ENCODE measurements around the gene LRPAP1. TPM values are rescaled to one million over a fixed set of nuclear protein-coding genes. Genes with fewer than 3 reads are reported as not detected.

The LRPAP1 gene
- total and polyA plus RNA-seq, 10 of the 15 experiments (the other 5 are each of a cell fraction or from before 2014, with no cell fraction given), result 1.0 to 100 (median 51.1) TPM

GRCh38 chr4:3468154-3468553, 64.1 kb downstream of the LRPAP1 start:
- no peak for FAIRE-seq
- no peaks in the 10 kb centered on the region for H3K79me2 ChIP-seq (ENCODE audit: control insufficient read depth, insufficient read depth, low read length)
- no peak overlapping the region for H3K9ac ChIP-seq (ENCODE audit: control insufficient read depth, insufficient read depth, low read length)
- RAD21 ChIA-PET (ENCODE audit: unreplicated experiment), result no interaction called here
- POLR2A ChIA-PET, result no interaction called here
- no peak overlapping the region for H2AFZ ChIP-seq (ENCODE audit: control insufficient read depth, low read depth, low read length)
- 71% methylated on average over 10 of the region's 10 CpGs for WGBS (ENCODE audit: insufficient coverage, insufficient replicate concordance, low lambda C conversion rate, missing lambda C conversion rate)
- peaks cover 0 to 2% of the 10 kb centered on the region in 2 experiments; a peak in 1 of 4 replicates for H3K27me3 ChIP-seq (replicated peaks in 1 of 2; ENCODE audit: control insufficient read depth in 2 of 2, insufficient read depth in 2 of 2, low read length in 1 of 2)
- in situ Hi-C loops (cut with MboI), result no loop called here
- CTCF ChIA-PET, result no interaction called here
- no peaks in the 10 kb centered on the region for H3K36me3 ChIP-seq (ENCODE audit: control insufficient read depth in 2 of 2, insufficient read depth in 2 of 2, low read length in 1 of 2)
- H3K9me3 ChIP-seq (replicated peaks; ENCODE audit: control insufficient read depth, insufficient read depth, low read length), result no peaks in the 10 kb centered on the region; the same call in 2 of the 3 replicates
- no peak overlapping the region for H3K4me2 ChIP-seq (ENCODE audit: control insufficient read depth, insufficient read depth)
- H3K27ac ChIP-seq (ENCODE audit: control insufficient read depth, insufficient read depth), result no peak overlapping the region
- intact Hi-C loops (cut with micrococcal nuclease; ENCODE audit: unreplicated experiment), result no loop called here
- no TSS peak for BruUV-seq (replicated peaks)
- no peaks in the 10 kb centered on the region for H3K4me1 ChIP-seq (ENCODE audit: control insufficient read depth, insufficient read depth, low read length)
- SMC1A ChIA-PET (ENCODE audit: uncharacterized antibody, unreplicated experiment), result no interaction called here
- no peaks in the 10 kb centered on the region for H4K20me1 ChIP-seq (ENCODE audit: control insufficient read depth, insufficient read depth)
- no peak for TF ChIP-seq RAD51 (IDR thresholded peaks at IDR 0.05)
- no peak overlapping the region for H3K4me3 ChIP-seq
- no peak for ATAC-seq
- no peak for DNase-seq (ENCODE audit: low read depth, low spot score)

- TF ChIP-seq FOXK2 (IDR thresholded peaks at IDR 0.05) (no peak), BCL3 (IDR thresholded peaks at IDR 0.05; ENCODE audit: borderline replicate concordance, insufficient read depth, low read depth, low read length, poor library complexity, severe bottlenecking) (peak; percentile 90)
- Histone ChIP-seq H3K79me2 (ENCODE audit: control insufficient read depth, insufficient read depth, low read length) (no peaks in the 10 kb centered on the region), H3K27ac (ENCODE audit: control insufficient read depth, insufficient read depth) (no peak overlapping the region), H3K9ac (ENCODE audit: control insufficient read depth, insufficient read depth, low read length) (no peak overlapping the region), H3K27me3 (replicated peaks in 1 of 2; ENCODE audit: control insufficient read depth in 2 of 2, insufficient read depth in 2 of 2, low read length in 1 of 2) (peaks cover 0 to 2% of the 10 kb centered on the region in 2 experiments; a peak in 1 of 4 replicates), H3K4me2 (ENCODE audit: control insufficient read depth, insufficient read depth) (no peak overlapping the region), H3K4me3 (no peak overlapping the region), H3K4me1 (ENCODE audit: control insufficient read depth, insufficient read depth, low read length) (no peaks in the 10 kb centered on the region), H3K9me3 (replicated peaks; ENCODE audit: control insufficient read depth, insufficient read depth, low read length) (no peaks in the 10 kb centered on the region; the same call in 2 of the 3 replicates), H3K36me3 (ENCODE audit: control insufficient read depth in 2 of 2, insufficient read depth in 2 of 2, low read length in 1 of 2) (no peaks in the 10 kb centered on the region), H4K20me1 (ENCODE audit: control insufficient read depth, insufficient read depth) (no peaks in the 10 kb centered on the region), H2AFZ (ENCODE audit: control insufficient read depth, low read depth, low read length) (no peak overlapping the region)
- WGBS (ENCODE audit: insufficient coverage, insufficient replicate concordance, low lambda C conversion rate, missing lambda C conversion rate), result 63% methylated on average over 15 of the region's 15 CpGs
- ChIA-PET SMC1A (ENCODE audit: uncharacterized antibody, unreplicated experiment) (no interaction called here), CTCF (no interaction called here), RAD21 (ENCODE audit: unreplicated experiment) (no interaction called here), POLR2A (no interaction called here)
- in situ Hi-C loops (cut with MboI) (no loop called here), intact Hi-C loops (cut with micrococcal nuclease; ENCODE audit: unreplicated experiment) (no loop called here)
- FAIRE-seq (no peak), DNase-seq (ENCODE audit: low read depth, low spot score) (no peak), ATAC-seq (no peak)
- BruUV-seq (replicated peaks), result no TSS peak
Observed at GRCh38 chr4:3467601-3468031, 64.6 kb downstream of the LRPAP1 start.

All from GM12878 (cell line).